A673 (cell line): ENCODE data around the gene CLEC2A. TPM values are rescaled to one million over a fixed set of nuclear protein-coding genes. Genes with fewer than 3 reads are reported as not detected.
A peak's percentile ranks its signal among the peaks of the same experiment; 100 is the strongest.

ENCODE experiments used
- BruUV-seq: library from RNA; stranded (reverse); fragments of 400-500 nt; replicated peaks from 2 replicates; lab custom pipeline; 2021; lab: Mats Ljungman, UMichigan
- CTCF ChIA-PET: fragments of 300-600 bp; sonication (Branson Sonifier 250); formaldehyde crosslinking; loops from one replicate; lab custom pipeline; 2022; ENCODE audit warnings: antibody characterized with exemption; lab: Charles Lee
- POLR2A ChIA-PET: fragments of 300-600 bp; sonication (Branson Sonifier 250); formaldehyde crosslinking; loops from one replicate; lab custom pipeline; 2022; ENCODE audit warnings: antibody characterized with exemption; ENCODE audit not compliant: low non-redundant PET; lab: Charles Lee
- DNase-seq: peaks from one replicate; pipeline ENCODE4 v3.0.0-alpha.2; 2015; ENCODE audit warnings: low spot score
- H3K27ac ChIP-seq: fragments of 200-600 bp; sonication (generic); 2 replicates; pipeline ENCODE4 v1.5.1; 2016; ENCODE audit warnings: mixed run types, low read depth, mild to moderate bottlenecking, mixed read lengths, antibody characterized with exemption, low read length; ENCODE audit not compliant: poor library complexity, severe bottlenecking
- H3K27me3 ChIP-seq: fragments of 200-600 bp; sonication (generic); replicated peaks from 2 replicates; pipeline ENCODE4 v1.6.1; 2017; ENCODE audit warnings: mixed run types, low read depth, mild to moderate bottlenecking, mixed read lengths, antibody characterized with exemption, low read length; ENCODE audit not compliant: insufficient read depth, poor library complexity
- H3K36me3 ChIP-seq: fragments of 200-600 bp; sonication (generic); 2 replicates; pipeline ENCODE4 v1.6.1; 2016; ENCODE audit warnings: mixed run types, mild to moderate bottlenecking, mixed read lengths, antibody characterized with exemption, low read length; ENCODE audit not compliant: insufficient read depth, poor library complexity, severe bottlenecking
- H3K4me1 ChIP-seq: fragments of 200-600 bp; sonication (generic); 2 replicates; pipeline ENCODE4 v1.6.1; 2017; ENCODE audit warnings: mixed run types, mild to moderate bottlenecking, mixed read lengths, antibody characterized with exemption, low read length; ENCODE audit not compliant: insufficient read depth, poor library complexity, severe bottlenecking
- H3K4me3 ChIP-seq: fragments of 200-600 bp; sonication (generic); 2 replicates; pipeline ENCODE4 v1.5.1; 2016; ENCODE audit warnings: low read depth, mixed run types, mild to moderate bottlenecking, mixed read lengths, low read length; ENCODE audit not compliant: poor library complexity, severe bottlenecking
- H3K9me3 ChIP-seq: fragments of 200-600 bp; sonication (generic); 2 replicates; pipeline ENCODE4 v1.6.1; 2016; ENCODE audit warnings: mixed run types, low read depth, mild to moderate bottlenecking, mixed read lengths, antibody characterized with exemption, low read length; ENCODE audit not compliant: poor library complexity, severe bottlenecking
- EZH2 ChIP-seq: fragments of 200-600 bp; sonication (generic); IDR thresholded peaks from 2 replicates; pipeline ENCODE4 v1.6.1; 2017; ENCODE audit warnings: borderline replicate concordance, low read depth, mild to moderate bottlenecking, mixed read lengths, antibody characterized with exemption, low read length; ENCODE audit not compliant: poor library complexity, severe bottlenecking
- intact Hi-C: fragments of 100-400 bp; cut with micrococcal nuclease; formaldehyde crosslinking; loops from one replicate; pipeline ENCODE4 v1.10.0; 2022; ENCODE audit not compliant: unreplicated experiment
- total RNA-seq: library from RNA; stranded (reverse); gene quantifications from 2 replicates; pipeline ENCODE4 v1.2.3, GENCODE V29; 2021
- TF ChIP-seq, protein P1 (sequence below): fragments of 300-800, 200-600 bp; sonication (generic); conservative IDR thresholded peaks from 2 replicates; pipeline ENCODE4 v1.5.1; 2017; ENCODE audit warnings: low read depth, mild to moderate bottlenecking, antibody characterized with exemption, low read length, moderate library complexity, mixed read lengths

CLEC2A gene
- total RNA-seq, 1 experiment from 2014 or later, result not detected

GRCh38 chr12:9925705-9926393, 6.3 kb downstream of the CLEC2A start:
- DNase-seq, result peak; percentile 59
- ChIA-PET CTCF (no interaction called here), POLR2A (no interaction called here)
- Histone ChIP-seq H3K27me3 (peaks cover 21% of the 10 kb centered on the region), H3K9me3 (no peaks in the 10 kb centered on the region), H3K36me3 (no peaks in the 10 kb centered on the region), H3K4me3 (no peak overlapping the region), H3K4me1 (no peaks in the 10 kb centered on the region), H3K27ac (no peak overlapping the region)
- intact Hi-C loops, result loop anchor here (1.0 kb wide), 2 partner anchors 112 to 178 kb away; no protein-coding TSS in a partner anchor
- TF ChIP-seq EZH2, result no peak
- TF ChIP-seq, protein P1, sequence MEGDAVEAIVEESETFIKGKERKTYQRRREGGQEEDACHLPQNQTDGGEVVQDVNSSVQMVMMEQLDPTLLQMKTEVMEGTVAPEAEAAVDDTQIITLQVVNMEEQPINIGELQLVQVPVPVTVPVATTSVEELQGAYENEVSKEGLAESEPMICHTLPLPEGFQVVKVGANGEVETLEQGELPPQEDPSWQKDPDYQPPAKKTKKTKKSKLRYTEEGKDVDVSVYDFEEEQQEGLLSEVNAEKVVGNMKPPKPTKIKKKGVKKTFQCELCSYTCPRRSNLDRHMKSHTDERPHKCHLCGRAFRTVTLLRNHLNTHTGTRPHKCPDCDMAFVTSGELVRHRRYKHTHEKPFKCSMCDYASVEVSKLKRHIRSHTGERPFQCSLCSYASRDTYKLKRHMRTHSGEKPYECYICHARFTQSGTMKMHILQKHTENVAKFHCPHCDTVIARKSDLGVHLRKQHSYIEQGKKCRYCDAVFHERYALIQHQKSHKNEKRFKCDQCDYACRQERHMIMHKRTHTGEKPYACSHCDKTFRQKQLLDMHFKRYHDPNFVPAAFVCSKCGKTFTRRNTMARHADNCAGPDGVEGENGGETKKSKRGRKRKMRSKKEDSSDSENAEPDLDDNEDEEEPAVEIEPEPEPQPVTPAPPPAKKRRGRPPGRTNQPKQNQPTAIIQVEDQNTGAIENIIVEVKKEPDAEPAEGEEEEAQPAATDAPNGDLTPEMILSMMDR, result peak; percentile 63
- no TSS peak for BruUV-seq

- no peaks in the 10 kb centered on the region for H3K36me3 ChIP-seq
- CTCF ChIA-PET, result no interaction called here
- intact Hi-C loops, result no loop called here
- POLR2A ChIA-PET, result no interaction called here
- no peaks in the 10 kb centered on the region for H3K9me3 ChIP-seq
- no peaks in the 10 kb centered on the region for H3K4me1 ChIP-seq
- DNase-seq, result no peak
- H3K4me3 ChIP-seq, result no peak overlapping the region
- no peak for TF ChIP-seq EZH2
- TF ChIP-seq, protein P1, result no peak
- no peaks in the 10 kb centered on the region for H3K27me3 ChIP-seq
- no peak overlapping the region for H3K27ac ChIP-seq
- BruUV-seq, result no TSS peak
Observed at GRCh38 chr12:9922429-9922828, 9.7 kb downstream of the CLEC2A start.

- intact Hi-C loops, result no loop called here
- Histone ChIP-seq H3K4me1 (no peaks in the 10 kb centered on the region), H3K27me3 (no peaks in the 10 kb centered on the region), H3K36me3 (no peaks in the 10 kb centered on the region), H3K4me3 (no peak overlapping the region), H3K27ac (no peak overlapping the region), H3K9me3 (no peaks in the 10 kb centered on the region)
- DNase-seq, result no peak
- TF ChIP-seq, protein P1, result no peak
- no peak for TF ChIP-seq EZH2
- ChIA-PET POLR2A (no interaction called here), CTCF (no interaction called here)
- no TSS peak for BruUV-seq
Observed at GRCh38 chr12:9920451-9920850, 11.7 kb downstream of the CLEC2A start.
